ENCODE data around the gene QPCTL. TPM values are rescaled to one million over a fixed set of nuclear protein-coding genes. Genes with fewer than 3 reads are reported as not detected.

QPCTL gene
- total and polyA plus RNA-seq, 12 donors = 2.8 to 17.2 (median 10.7) TPM

- H3K27ac ChIP-seq = peak overlapping the region in 4 of 5 donors; percentile 51 to 87 (median 78)
Measured at GRCh38 chr19:45711851-45712698, 19.6 kb downstream of the QPCTL start.

GRCh38 chr19:45712699-45713067 lies 20.2 kb downstream of the QPCTL start:
- 59 to 90% (median 75%) methylated on average over 2 to 25 of the region's 25 CpGs; no CpG with 5 or more reads in 1 of the 4 donors for WGBS, 4 donors
- DNase-seq = no peak
- H3K27me3 ChIP-seq = no peaks in the 10 kb centered on the region
- H3K36me3 ChIP-seq (replicated peaks in 1 of 2) = peaks cover 0 to 15% of the 10 kb centered on the region in 2 donors
- TF ChIP-seq, protein P1, sequence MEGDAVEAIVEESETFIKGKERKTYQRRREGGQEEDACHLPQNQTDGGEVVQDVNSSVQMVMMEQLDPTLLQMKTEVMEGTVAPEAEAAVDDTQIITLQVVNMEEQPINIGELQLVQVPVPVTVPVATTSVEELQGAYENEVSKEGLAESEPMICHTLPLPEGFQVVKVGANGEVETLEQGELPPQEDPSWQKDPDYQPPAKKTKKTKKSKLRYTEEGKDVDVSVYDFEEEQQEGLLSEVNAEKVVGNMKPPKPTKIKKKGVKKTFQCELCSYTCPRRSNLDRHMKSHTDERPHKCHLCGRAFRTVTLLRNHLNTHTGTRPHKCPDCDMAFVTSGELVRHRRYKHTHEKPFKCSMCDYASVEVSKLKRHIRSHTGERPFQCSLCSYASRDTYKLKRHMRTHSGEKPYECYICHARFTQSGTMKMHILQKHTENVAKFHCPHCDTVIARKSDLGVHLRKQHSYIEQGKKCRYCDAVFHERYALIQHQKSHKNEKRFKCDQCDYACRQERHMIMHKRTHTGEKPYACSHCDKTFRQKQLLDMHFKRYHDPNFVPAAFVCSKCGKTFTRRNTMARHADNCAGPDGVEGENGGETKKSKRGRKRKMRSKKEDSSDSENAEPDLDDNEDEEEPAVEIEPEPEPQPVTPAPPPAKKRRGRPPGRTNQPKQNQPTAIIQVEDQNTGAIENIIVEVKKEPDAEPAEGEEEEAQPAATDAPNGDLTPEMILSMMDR (IDR thresholded peaks at IDR 0.05) = no peak
- TF ChIP-seq POLR2A (IDR thresholded peaks at IDR 0.05) = peak in 1 of 2 donors; percentile 33
- intact Hi-C loops (cut with DNase I) = loop anchor here in 1 of 2 donors (5.0 kb wide), 1 partner anchor 55 kb away; the partner anchor contains the start of gene SIX5
- peaks cover 12 to 15% of the 10 kb centered on the region in 2 donors for H3K4me1 ChIP-seq (replicated peaks in 1 of 2)
- peak overlapping the region in 4 of 5 donors; percentile 51 to 87 (median 78) for H3K27ac ChIP-seq
- no peaks in the 10 kb centered on the region for H3K9me3 ChIP-seq (replicated peaks in 1 of 3)
- H3K4me3 ChIP-seq = no peak overlapping the region

More at GRCh38 chr19:45711851-45712698, 19.6 kb downstream of the QPCTL start:
- peak; percentile 90 to 96 (median 95) for DNase-seq
- peaks cover 12 to 15% of the 10 kb centered on the region in 2 donors for H3K4me1 ChIP-seq (replicated peaks in 1 of 2)
- H3K9me3 ChIP-seq (replicated peaks in 1 of 3) = no peaks in the 10 kb centered on the region
- H3K36me3 ChIP-seq (replicated peaks in 1 of 2) = peaks cover 0 to 15% of the 10 kb centered on the region in 2 donors
- intact Hi-C loops (cut with DNase I) = loop anchor here in 1 of 2 donors (5.0 kb wide), 1 partner anchor 55 kb away; the partner anchor contains the start of gene SIX5
- TF ChIP-seq POLR2A (IDR thresholded peaks at IDR 0.05) = peak in 1 of 2 donors; percentile 41
- TF ChIP-seq, protein P1 (IDR thresholded peaks at IDR 0.05) = no peak
- H3K4me3 ChIP-seq = peak overlapping the region in 1 of 4 donors; percentile 21
- WGBS, 4 donors = 70 to 96% (median 80%) methylated on average over 19 to 76 of the region's 76 CpGs
- no peaks in the 10 kb centered on the region for H3K27me3 ChIP-seq

DNA sequence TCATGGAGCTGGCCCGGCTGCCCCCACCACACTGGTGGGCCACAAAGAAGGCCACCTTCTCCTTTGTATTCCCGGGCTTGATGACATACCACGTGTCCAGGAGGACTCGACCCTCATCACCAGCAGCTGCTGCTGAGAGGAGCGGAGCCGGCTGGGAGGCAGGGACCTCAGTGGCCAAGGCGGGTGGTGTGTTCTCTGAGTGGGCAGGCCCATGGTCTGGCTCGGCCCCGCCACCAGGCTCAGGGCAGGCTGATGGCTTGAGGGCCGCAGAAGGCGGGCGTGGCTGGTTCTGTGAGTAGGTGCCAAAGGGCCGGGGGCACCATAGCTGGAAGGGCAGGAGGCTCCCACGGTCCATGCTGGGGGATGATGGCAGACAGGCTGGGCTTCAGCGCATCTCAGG lies 20.7 kb downstream of the QPCTL start:
- Histone ChIP-seq H3K9me3 (replicated peaks in 1 of 3) (no peaks in the 10 kb centered on the region), H3K27me3 (no peaks in the 10 kb centered on the region), H3K27ac (peak overlapping the region in 4 of 5 donors; percentile 51 to 87 (median 78)), H3K4me1 (replicated peaks in 1 of 2) (peaks cover 17 to 18% of the 10 kb centered on the region in 2 donors), H3K36me3 (replicated peaks in 1 of 2) (peaks cover 0 to 15% of the 10 kb centered on the region in 2 donors), H3K4me3 (no peak overlapping the region)
- DNase-seq = no peak
- TF ChIP-seq POLR2A (IDR thresholded peaks at IDR 0.05) = no peak
- TF ChIP-seq, protein P1 (IDR thresholded peaks at IDR 0.05) = no peak
- 86 to 99% (median 93%) methylated on average over 10 to 15 of the region's 15 CpGs for WGBS, 4 donors
- intact Hi-C loops (cut with DNase I) = loop anchor here in 1 of 2 donors (5.0 kb wide), 1 partner anchor 54 kb away; the partner anchor contains the start of gene SIX5

GRCh38 chr19:45715139-45715538 lies 22.7 kb downstream of the QPCTL start:
- Histone ChIP-seq H3K4me3 (no peak overlapping the region), H3K36me3 (replicated peaks in 1 of 2) (peaks cover 0 to 15% of the 10 kb centered on the region in 2 donors), H3K27me3 (no peaks in the 10 kb centered on the region), H3K9me3 (replicated peaks in 1 of 3) (no peaks in the 10 kb centered on the region), H3K27ac (no peak overlapping the region), H3K4me1 (replicated peaks in 1 of 2) (peaks cover 20 to 21% of the 10 kb centered on the region in 2 donors)
- 94 to 98% (median 96%) methylated on average over 3 of the region's 3 CpGs for WGBS, 4 donors
- TF ChIP-seq, protein P1 (IDR thresholded peaks at IDR 0.05) = no peak
- TF ChIP-seq POLR2A (IDR thresholded peaks at IDR 0.05) = no peak
- DNase-seq = no peak
- intact Hi-C loops (cut with DNase I) = no loop called here

All from adrenal gland (tissue), 12 donors.